Right kidney (tissue), 1 donor: ENCODE results near the gene MDFIC.

Source experiments
- DNase-seq: peaks from one replicate; pipeline ENCODE4 v3.0.0-alpha.2; 2016

MDFIC gene

GRCh38 chr7:114949231-114949630 is 27.3 kb downstream of the MDFIC start:
- no peak for DNase-seq

GRCh38 chr7:114952296-114952695 is 30.4 kb downstream of the MDFIC start:
- DNase-seq: no peak

DNA sequence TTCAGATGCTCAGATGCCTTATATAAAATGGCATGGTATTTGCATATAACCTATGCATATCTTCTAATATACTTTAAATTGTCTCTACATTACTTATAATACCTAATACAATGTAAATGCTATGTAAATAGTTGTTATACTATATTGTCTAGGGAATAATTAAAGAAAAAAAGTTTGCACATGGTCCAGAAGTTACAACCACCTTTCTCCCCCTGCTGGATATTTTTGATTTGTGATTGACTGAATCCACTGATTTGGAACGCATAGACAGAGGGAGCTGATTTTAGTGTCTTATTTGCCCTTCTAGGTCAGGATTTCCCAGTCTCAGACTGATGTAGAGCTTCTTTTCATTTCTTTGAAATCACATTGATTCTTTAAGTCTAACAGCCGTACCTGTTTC is 31.8 kb downstream of the MDFIC start:
- DNase-seq: no peak

DNA sequence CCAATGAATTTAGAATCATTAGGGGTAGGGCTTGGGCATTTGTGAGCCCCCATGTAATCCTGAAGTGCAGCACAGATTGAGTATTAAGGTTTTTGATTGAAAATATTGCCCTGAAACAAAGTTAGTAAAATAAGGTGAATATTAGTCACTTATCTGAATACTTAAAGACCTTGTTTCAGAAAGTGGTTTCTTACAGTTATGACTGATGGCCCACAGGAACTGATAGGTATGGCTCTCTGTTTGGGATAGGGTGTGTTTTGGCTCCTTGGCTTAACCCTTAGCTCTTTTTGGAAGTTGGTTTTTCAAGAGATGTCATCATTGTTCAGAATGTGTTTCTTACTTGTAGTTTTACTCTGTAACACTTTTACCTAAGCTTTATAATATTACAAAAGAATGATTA is 34.8 kb downstream of the MDFIC start:
- DNase-seq: no peak

- DNase-seq: no peak
Measured at GRCh38 chr7:114957444-114957843, 35.5 kb downstream of the MDFIC start.

DNA sequence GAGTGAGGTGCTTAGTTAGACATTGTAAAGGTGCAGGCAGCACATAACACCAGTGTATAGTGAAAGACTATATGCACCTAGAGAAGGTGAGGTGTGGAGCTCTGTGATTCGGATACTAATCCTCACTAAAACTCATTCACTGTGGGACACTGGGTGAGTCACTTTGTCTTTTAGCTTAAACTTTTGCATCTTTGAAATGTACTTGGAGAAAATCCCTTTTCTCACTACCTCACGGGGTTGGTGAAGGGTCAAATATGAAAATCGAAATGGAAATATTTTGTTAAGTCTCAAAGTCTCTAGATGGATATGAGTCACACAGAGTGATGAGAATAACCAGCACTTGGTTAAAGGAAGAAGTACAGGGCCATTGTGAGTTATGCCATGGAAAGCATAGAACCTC is 38.0 kb downstream of the MDFIC start:
- no peak for DNase-seq

GRCh38 chr7:114962441-114962840 is 40.5 kb downstream of the MDFIC start:
- DNase-seq: no peak

- DNase-seq: no peak
Measured at GRCh38 chr7:114966156-114966555, 44.3 kb downstream of the MDFIC start.

DNA sequence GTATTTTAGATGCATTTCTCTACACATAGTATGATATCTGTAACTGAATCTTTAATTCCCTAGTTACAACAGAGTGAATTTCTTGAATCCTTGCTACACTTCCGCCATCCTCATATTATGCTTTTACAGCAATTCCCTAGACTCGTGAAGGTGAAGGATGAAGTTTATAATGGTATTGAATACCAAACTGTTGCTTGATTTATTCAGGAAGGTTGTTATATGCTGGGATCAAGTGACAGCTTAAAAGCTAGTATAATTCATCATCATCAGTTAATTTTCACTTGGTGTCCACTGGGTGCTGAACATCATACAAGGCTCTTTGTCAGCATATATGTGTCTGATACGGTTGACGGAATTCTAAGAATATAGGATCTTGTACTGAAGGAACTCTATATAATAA is 47.2 kb downstream of the MDFIC start:
- no peak for DNase-seq

DNA sequence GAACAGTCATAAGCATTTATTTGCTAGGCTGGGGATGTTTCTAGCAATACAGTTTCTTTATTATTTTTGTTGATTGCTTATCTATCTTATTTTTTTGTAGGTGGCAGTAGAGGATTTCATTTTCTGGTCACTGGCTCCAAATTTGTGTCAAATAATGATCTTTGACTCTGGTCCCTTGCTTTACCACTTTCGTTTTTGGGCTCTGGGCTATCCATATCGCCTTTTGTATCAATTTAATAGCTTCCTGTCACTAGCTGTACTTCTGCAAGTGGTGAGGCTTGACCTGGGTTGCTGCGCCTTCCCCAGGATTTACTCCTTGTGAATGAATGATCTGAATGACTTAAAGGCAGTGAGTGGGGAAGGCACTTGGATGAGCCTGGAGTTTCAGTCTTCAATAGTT is 48.4 kb downstream of the MDFIC start:
- no peak for DNase-seq

DNA sequence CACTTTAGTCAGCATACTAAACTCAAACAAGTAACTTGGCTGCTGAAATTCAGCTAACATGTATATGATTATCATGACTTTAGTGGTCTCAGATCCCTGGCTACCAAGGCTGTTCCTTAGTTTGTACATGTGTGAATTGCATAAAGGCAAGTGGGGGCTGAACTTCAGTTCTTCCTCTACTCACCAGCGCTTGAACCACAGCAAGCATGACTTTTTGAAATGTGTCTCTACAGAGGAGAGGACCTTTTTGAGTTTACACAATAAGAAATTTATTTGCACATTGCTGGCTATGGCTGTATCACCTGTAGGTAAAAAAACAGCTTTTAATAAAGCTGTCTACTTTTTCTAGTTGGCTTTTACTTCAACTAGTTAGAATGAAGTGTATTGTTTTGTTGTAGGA is 48.8 kb downstream of the MDFIC start:
- DNase-seq: no peak

- DNase-seq: no peak
Measured at GRCh38 chr7:114972567-114972966, 50.7 kb downstream of the MDFIC start.

- no peak for DNase-seq
Measured at GRCh38 chr7:114973147-114973546, 51.3 kb downstream of the MDFIC start.

- no peak for DNase-seq
Measured at GRCh38 chr7:114975401-114975800, 53.5 kb downstream of the MDFIC start.

GRCh38 chr7:114976666-114977065 is 54.8 kb downstream of the MDFIC start:
- no peak for DNase-seq

- no peak for DNase-seq
Measured at GRCh38 chr7:114977277-114977676, 55.4 kb downstream of the MDFIC start.

GRCh38 chr7:114979388-114979787 is 57.5 kb downstream of the MDFIC start:
- no peak for DNase-seq

DNA sequence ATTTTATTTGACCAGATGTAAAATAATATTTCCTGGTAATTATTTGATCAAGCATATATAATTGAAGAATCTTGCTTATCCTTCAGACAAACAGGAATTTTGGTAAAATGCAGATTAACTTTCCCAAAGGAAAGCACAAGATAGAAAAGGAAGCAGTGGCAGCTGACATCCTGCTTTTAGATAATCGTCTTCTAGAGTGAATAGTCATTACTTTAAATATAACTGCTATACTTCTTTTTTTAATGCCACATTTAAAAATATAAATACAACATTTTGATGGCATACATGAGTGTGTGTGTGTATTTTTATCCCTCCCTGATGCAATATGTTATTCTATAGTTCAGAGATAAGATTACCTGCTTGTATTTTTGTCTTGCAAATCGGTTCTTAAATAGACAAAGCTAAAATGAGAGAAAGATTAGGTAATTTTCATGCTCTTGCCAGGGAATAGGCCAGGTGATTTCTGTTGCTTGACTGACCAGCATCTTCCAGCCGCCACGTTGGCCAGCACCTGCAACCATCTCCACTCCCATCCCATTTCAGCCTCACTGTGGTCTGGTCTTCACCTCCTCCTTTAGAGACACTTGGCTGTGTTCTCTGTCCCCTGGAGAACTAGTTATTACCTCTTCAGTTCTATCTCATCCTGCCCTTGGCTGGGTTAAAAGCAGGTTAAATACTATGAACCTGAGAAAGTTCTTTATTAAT is 58.1 kb downstream of the MDFIC start:
- DNase-seq: no peak

GRCh38 chr7:114981323-114981722 is 59.4 kb downstream of the MDFIC start:
- no peak for DNase-seq

GRCh38 chr7:114985116-114985715 is 63.3 kb downstream of the MDFIC start:
- no peak for DNase-seq

DNA sequence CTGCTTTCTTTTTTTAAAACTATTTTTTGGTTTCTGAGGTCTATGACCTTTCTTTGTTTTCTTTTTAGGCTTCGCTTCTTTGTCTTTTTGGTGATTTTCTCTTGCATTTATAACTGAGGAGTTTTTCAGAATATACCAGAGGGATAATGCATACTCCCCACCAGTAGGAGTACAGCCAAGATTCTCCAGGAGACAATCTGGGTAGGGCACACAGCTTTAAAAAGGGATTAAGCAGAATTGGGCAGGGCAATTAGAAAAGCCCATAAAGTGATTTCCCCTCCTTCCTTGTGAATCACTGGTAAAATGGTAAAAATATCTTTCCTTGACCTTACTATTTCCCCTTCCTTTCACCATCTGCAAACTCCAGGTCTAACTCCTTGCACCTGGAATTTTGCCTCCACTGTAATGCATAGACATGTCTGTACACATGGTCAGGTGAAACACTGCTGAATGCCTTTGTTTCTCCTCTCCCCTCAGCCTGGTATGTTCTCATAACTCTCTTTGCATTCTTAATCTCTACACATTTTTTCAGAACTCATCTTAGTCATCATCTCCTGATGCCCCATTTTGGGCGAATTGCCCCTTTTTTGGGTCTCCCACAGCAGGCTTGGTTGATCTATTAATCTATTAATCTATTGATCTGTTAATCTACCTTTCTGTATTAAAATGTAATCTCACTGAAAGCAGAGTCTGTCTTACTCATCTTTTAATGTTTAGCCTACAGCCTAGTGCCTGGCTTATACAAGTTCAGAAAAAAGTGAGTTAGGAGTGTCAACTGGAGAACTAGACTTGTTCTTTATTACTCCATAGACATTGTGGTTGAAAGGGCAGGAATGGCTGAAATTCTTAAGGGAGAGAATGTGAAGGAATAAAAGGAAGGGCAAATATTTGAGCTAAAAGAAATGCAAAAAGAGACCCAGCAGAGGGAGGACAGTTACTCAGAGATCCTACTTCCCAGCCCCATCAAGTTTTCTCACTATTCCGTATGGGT is 64.6 kb downstream of the MDFIC start:
- DNase-seq: no peak

DNA sequence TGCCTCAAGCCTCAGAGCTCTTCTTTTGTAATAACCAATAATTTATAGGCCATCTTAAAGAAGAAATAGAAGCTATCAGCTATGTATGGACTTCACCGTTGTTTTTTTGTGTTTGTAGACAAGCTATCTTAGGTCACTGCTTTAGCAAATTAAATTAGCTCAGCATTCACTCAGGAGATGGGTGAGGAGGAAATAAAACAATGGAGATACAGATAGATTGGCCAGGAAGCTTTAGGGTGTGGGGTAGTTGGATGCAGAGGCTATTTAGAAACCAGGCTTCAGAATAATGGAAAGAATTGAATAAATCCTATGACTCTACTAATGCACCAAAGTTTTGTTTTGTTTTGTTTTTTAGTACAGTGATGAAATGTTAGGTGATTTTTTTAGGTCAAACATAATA is 66.1 kb downstream of the MDFIC start:
- DNase-seq: no peak

- DNase-seq: no peak
Measured at GRCh38 chr7:114988755-114989375, 67.0 kb downstream of the MDFIC start.
